Activated CD4-positive, alpha-beta T cell treated with anti-CD3 and anti-CD28 coated beads, Interleukin-2, amount 50 U/mL, for 48 hours (primary cell): ENCODE data around the gene ZEB2.
A peak's percentile ranks its signal among the peaks of the same experiment; 100 is the strongest.

Experiments
- DNase-seq, 2 experiments: peaks; one replicate each; pipeline ENCODE4 v3.0.0-alpha.2; 2020

The ZEB2 gene

GRCh38 chr2:144414324-144414845 is 105.5 kb downstream of the ZEB2 start:
- peak; percentile 23 to 35 for DNase-seq

- no peak for DNase-seq
Measured at GRCh38 chr2:144412709-144413108, 107.2 kb downstream of the ZEB2 start.

GRCh38 chr2:144411473-144411872 is 108.4 kb downstream of the ZEB2 start:
- DNase-seq, result no peak

GRCh38 chr2:144409241-144409640 is 110.7 kb downstream of the ZEB2 start:
- no peak for DNase-seq

GRCh38 chr2:144407262-144407661 is 112.7 kb downstream of the ZEB2 start:
- no peak for DNase-seq

- DNase-seq, result no peak
Measured at GRCh38 chr2:144405982-144406788, 113.7 kb downstream of the ZEB2 start.

- no peak for DNase-seq
Measured at GRCh38 chr2:144405321-144405720, 114.6 kb downstream of the ZEB2 start.

- no peak for DNase-seq
Measured at GRCh38 chr2:144404586-144405314, 115.2 kb downstream of the ZEB2 start.

- DNase-seq, result no peak
Measured at GRCh38 chr2:144403933-144404332, 116.0 kb downstream of the ZEB2 start.

- DNase-seq, result no peak
Measured at GRCh38 chr2:144402251-144402650, 117.7 kb downstream of the ZEB2 start.

GRCh38 chr2:144401036-144401435 is 118.9 kb downstream of the ZEB2 start:
- DNase-seq, result no peak

- no peak for DNase-seq
Measured at GRCh38 chr2:144396318-144396717, 123.6 kb downstream of the ZEB2 start.

GRCh38 chr2:144390424-144391020 is 129.4 kb downstream of the ZEB2 start:
- no peak for DNase-seq

GRCh38 chr2:144389930-144390311 is 130.0 kb downstream of the ZEB2 start:
- no peak for DNase-seq

- DNase-seq, result no peak
Measured at GRCh38 chr2:144389151-144389929, 130.6 kb downstream of the ZEB2 start.

- no peak for DNase-seq
Measured at GRCh38 chr2:144385381-144385780, 134.5 kb downstream of the ZEB2 start.

- DNase-seq, result no peak
Measured at GRCh38 chr2:144383571-144384100, 136.3 kb downstream of the ZEB2 start.

- DNase-seq, result no peak
Measured at GRCh38 chr2:144382849-144383248, 137.1 kb downstream of the ZEB2 start.

GRCh38 chr2:144381716-144382115 is 138.2 kb downstream of the ZEB2 start:
- DNase-seq, result no peak

- DNase-seq, result no peak
Measured at GRCh38 chr2:144379851-144380311, 140.0 kb downstream of the ZEB2 start.

- no peak for DNase-seq
Measured at GRCh38 chr2:144378551-144378950, 141.4 kb downstream of the ZEB2 start.

GRCh38 chr2:144377914-144378313 is 142.0 kb downstream of the ZEB2 start:
- DNase-seq, result no peak
